ENCODE data around the gene GAPT. TPM values are rescaled to one million over a fixed set of nuclear protein-coding genes. Genes with fewer than 3 reads are reported as not detected.

GAPT gene
- total RNA-seq, 4 donors from 2014 or later: 0.09 to 2.9 (median 0.18) TPM; not detected in 1

DNA sequence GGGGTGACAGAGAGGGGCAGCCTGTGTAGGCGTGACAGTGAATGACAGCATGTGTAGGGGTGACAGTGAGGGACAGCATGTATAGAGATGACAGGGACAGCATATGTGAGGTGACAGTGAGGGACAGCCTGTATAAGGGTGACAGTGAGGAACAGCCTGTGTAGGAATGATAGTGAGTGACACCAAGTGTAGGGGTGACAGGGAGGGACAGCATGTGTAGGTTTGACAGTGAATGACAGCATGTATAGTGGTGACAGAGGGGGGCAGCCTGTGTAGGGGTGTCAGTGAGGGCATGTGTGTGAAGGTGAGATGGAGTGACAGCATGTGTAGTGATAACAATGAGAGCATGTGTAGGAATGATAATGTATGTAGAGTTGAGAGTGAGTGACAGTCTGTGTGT is 8.7 kb upstream of the GAPT start:
- 83 to 84% methylated on average over 1 of the region's 1 CpG for WGBS, 2 donors
- intact Hi-C loops (cut with DNase I): no loop called here
- Histone ChIP-seq H3K27me3 (peaks cover 0 to 3% (median 0%) of the 10 kb centered on the region in 4 donors), H3K4me3 (no peak overlapping the region), H3K36me3 (no peaks in the 10 kb centered on the region), H3K27ac (no peak overlapping the region), H3K9me3 (no peaks in the 10 kb centered on the region), H3K4me1 (no peaks in the 10 kb centered on the region)
- no peak for TF ChIP-seq POLR2A (IDR thresholded peaks at IDR 0.05)
- TF ChIP-seq, protein P1, sequence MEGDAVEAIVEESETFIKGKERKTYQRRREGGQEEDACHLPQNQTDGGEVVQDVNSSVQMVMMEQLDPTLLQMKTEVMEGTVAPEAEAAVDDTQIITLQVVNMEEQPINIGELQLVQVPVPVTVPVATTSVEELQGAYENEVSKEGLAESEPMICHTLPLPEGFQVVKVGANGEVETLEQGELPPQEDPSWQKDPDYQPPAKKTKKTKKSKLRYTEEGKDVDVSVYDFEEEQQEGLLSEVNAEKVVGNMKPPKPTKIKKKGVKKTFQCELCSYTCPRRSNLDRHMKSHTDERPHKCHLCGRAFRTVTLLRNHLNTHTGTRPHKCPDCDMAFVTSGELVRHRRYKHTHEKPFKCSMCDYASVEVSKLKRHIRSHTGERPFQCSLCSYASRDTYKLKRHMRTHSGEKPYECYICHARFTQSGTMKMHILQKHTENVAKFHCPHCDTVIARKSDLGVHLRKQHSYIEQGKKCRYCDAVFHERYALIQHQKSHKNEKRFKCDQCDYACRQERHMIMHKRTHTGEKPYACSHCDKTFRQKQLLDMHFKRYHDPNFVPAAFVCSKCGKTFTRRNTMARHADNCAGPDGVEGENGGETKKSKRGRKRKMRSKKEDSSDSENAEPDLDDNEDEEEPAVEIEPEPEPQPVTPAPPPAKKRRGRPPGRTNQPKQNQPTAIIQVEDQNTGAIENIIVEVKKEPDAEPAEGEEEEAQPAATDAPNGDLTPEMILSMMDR (IDR thresholded peaks at IDR 0.05): no peak
- DNase-seq: no peak

DNA sequence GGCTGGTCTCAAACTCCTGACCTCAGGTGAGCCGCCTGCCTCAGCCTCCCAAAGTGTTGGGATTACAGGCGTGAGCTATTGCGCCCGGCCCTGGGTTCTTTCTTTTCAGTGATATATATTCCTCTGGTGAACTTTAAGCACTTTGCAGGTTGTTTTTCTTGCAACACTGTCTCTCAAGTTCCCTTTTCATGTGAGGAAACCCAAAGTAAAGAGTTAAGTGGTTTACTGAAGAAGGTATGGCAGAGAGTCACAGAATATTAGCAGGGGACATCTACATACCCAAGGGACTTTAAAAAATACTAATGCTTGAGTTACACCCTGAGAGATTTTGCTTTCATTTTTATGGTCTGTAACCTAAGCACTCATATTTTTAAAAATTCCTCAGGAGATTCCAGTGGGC is 6.7 kb upstream of the GAPT start:
- H3K4me1 ChIP-seq: no peaks in the 10 kb centered on the region
- H3K27me3 ChIP-seq: peaks cover 0 to 3% (median 0%) of the 10 kb centered on the region in 4 donors
- intact Hi-C loops (cut with DNase I): no loop called here
- H3K4me3 ChIP-seq: no peak overlapping the region
- H3K9me3 ChIP-seq: no peaks in the 10 kb centered on the region
- WGBS, 2 donors: 69 to 82% methylated on average over 4 of the region's 4 CpGs
- TF ChIP-seq POLR2A (IDR thresholded peaks at IDR 0.05): no peak
- TF ChIP-seq, protein P1 (IDR thresholded peaks at IDR 0.05): no peak
- H3K36me3 ChIP-seq: no peaks in the 10 kb centered on the region
- H3K27ac ChIP-seq: no peak overlapping the region
- no peak for DNase-seq

DNA sequence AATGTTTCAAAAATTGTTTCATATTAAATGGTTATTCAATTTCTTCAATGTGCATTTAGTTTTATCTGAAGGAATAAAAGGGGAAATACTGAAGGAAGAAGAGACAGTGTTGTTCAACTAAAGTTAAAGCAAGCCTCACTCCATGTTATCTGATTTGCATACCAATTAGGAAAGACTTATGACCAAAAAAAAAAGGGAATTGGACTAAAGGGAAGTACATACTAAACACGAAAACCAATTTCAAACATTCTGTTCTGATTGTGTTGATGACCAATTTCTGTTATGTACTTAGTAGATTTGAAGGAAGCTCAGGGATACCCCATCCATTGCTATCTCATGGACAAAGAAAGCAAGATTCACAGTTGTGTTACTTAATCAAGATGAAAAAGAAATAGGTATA is 4.9 kb upstream of the GAPT start:
- intact Hi-C loops (cut with DNase I): no loop called here
- no peak overlapping the region for H3K27ac ChIP-seq
- no peaks in the 10 kb centered on the region for H3K4me1 ChIP-seq
- no peaks in the 10 kb centered on the region for H3K36me3 ChIP-seq
- TF ChIP-seq POLR2A (IDR thresholded peaks at IDR 0.05): no peak
- TF ChIP-seq, protein P1 (IDR thresholded peaks at IDR 0.05): no peak
- 67 to 68% methylated on average over 1 of the region's 1 CpG for WGBS, 2 donors
- H3K4me3 ChIP-seq: no peak overlapping the region
- DNase-seq: no peak
- peaks cover 0 to 11% (median 0%) of the 10 kb centered on the region in 4 donors for H3K27me3 ChIP-seq
- H3K9me3 ChIP-seq: no peaks in the 10 kb centered on the region

DNA sequence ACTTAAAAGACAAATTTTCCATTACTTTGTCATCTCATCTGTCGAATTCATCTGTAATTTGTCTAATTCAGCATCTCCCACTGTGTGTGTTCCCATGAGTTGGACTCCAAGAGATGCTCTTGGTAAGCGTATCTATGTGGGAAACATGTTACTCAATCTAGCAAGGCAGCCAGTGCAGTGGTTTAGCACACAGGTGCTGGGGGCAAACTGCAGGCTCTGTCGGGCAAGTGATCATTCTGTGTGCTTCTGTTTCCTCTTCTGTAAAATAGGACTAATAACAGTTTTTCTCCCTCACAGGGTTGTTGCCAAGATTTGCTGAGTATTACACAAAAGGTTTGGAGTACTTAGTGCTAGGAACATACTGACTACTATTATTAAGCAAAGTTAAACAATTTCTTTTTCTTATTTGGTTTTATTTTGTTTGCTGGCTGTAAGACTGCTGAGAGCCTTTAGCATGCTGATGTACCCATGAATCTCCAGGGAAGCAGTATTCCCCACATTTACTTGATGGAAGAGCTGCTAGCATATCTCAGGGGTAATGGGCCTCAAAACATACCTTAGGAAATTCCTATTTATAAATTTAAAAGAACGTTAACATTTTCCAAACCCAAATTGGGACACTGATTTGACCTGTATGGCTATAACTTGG is 709 bp upstream of the GAPT start:
- TF ChIP-seq, protein P1 (IDR thresholded peaks at IDR 0.05): no peak
- no peak for TF ChIP-seq POLR2A (IDR thresholded peaks at IDR 0.05)
- Histone ChIP-seq H3K27me3 (peaks cover 0 to 7% (median 0%) of the 10 kb centered on the region in 4 donors), H3K9me3 (no peaks in the 10 kb centered on the region), H3K4me1 (no peaks in the 10 kb centered on the region), H3K27ac (no peak overlapping the region), H3K36me3 (no peaks in the 10 kb centered on the region), H3K4me3 (no peak overlapping the region)
- WGBS, 2 donors: 53 to 69% methylated on average over 4 of the region's 4 CpGs
- intact Hi-C loops (cut with DNase I): no loop called here
- no peak for DNase-seq

DNA sequence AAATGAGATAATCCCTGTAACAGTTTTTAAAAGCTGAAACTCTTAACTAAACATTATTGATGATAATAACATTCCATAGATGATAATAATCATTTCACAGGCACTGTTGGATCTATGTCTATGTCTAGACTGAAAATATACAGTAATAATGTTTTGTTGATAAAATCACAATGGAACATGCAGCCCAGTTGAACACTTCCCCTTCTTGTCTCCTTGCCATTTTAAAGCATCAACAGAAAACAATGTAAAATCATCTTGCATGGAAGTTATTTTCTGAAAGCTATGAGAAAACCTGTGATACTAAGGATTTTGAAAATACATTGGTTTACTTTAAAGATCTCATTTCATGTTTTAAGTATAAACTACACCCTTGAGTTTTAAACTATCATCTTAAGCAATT is 1.9 kb downstream of the GAPT start:
- no peaks in the 10 kb centered on the region for H3K4me1 ChIP-seq
- intact Hi-C loops (cut with DNase I): no loop called here
- H3K4me3 ChIP-seq: no peak overlapping the region
- no peak overlapping the region for H3K27ac ChIP-seq
- TF ChIP-seq POLR2A (IDR thresholded peaks at IDR 0.05): no peak
- TF ChIP-seq, protein P1 (IDR thresholded peaks at IDR 0.05): no peak
- H3K9me3 ChIP-seq: no peaks in the 10 kb centered on the region
- no peaks in the 10 kb centered on the region for H3K36me3 ChIP-seq
- DNase-seq: no peak
- H3K27me3 ChIP-seq: peaks cover 0 to 7% (median 0%) of the 10 kb centered on the region in 4 donors

All from esophagus squamous epithelium (tissue), 5 donors.